ENCODE data around the gene GAS2L1. TPM values are rescaled to one million over a fixed set of nuclear protein-coding genes. Genes with fewer than 3 reads are reported as not detected.
A peak's percentile ranks its signal among the peaks of the same experiment; 100 is the strongest.

GAS2L1 gene
- total and polyA plus RNA-seq, 3 experiments from 2014 or later = 0.58 to 0.71 (median 0.61) TPM

- no peak overlapping the region for H3K27ac Mint-ChIP-seq
- no peaks in the 10 kb centered on the region for H3K9me3 Mint-ChIP-seq
- H3K27me3 ChIP-seq (ENCODE audit: insufficient read depth, low read length, poor library complexity, severe bottlenecking) = no peaks in the 10 kb centered on the region
- H3K27ac ChIP-seq (ENCODE audit: low read depth, low read length) = no peak overlapping the region
- no peaks in the 10 kb centered on the region for H3K9me3 ChIP-seq (ENCODE audit: low read length)
- H3K4me3 ChIP-seq (ENCODE audit: low read length) = no peak overlapping the region
- POLR2A ChIA-PET = no interaction called here
- H3K36me3 Mint-ChIP-seq = peaks cover 0 to 25% (median 0%) of the 10 kb centered on the region in 3 donors
- peak overlapping the region in 1 of 7 donors; percentile 100 for H3K4me3 Mint-ChIP-seq
- peaks cover 24% of the 10 kb centered on the region for H3K4me1 ChIP-seq (ENCODE audit: insufficient read depth, low read length)
- H3K27me3 Mint-ChIP-seq = peaks cover 0 to 2% of the 10 kb centered on the region in 2 donors
- CTCF ChIA-PET = no interaction called here
- peaks cover 29 to 34% (median 31%) of the 10 kb centered on the region in 3 donors for H3K4me1 Mint-ChIP-seq
- no peak for DNase-seq
- no peaks in the 10 kb centered on the region for H3K36me3 ChIP-seq (ENCODE audit: insufficient read depth, low read length)
Observed at GRCh38 chr22:29265305-29265704, 41.1 kb upstream of the GAS2L1 start.

- Mint-ChIP-seq H3K9me3 (no peaks in the 10 kb centered on the region), H3K27me3 (peaks cover 0 to 2% of the 10 kb centered on the region in 2 donors)
- CTCF ChIA-PET = no interaction called here
Observed at GRCh38 chr22:29265929-29266328, 40.5 kb upstream of the GAS2L1 start.

GRCh38 chr22:29266564-29267461 is 39.6 kb upstream of the GAS2L1 start:
- Mint-ChIP-seq H3K27ac (peak overlapping the region; percentile 73 to 100 (median 85)), H3K36me3 (peaks cover 0 to 37% (median 0%) of the 10 kb centered on the region in 3 donors), H3K4me1 (peaks cover 44 to 49% (median 46%) of the 10 kb centered on the region in 3 donors), H3K27me3 (peaks cover 0 to 2% of the 10 kb centered on the region in 2 donors), H3K9me3 (no peaks in the 10 kb centered on the region), H3K4me3 (peak overlapping the region; percentile 91 to 100 (median 97))
- Histone ChIP-seq H3K4me1 (ENCODE audit: insufficient read depth, low read length) (peaks cover 39% of the 10 kb centered on the region), H3K27me3 (ENCODE audit: insufficient read depth, low read length, poor library complexity, severe bottlenecking) (no peaks in the 10 kb centered on the region), H3K27ac (ENCODE audit: low read depth, low read length) (peak overlapping the region; percentile 99), H3K9me3 (ENCODE audit: low read length) (no peaks in the 10 kb centered on the region), H3K4me3 (ENCODE audit: low read length) (peak overlapping the region; percentile 100), H3K36me3 (ENCODE audit: insufficient read depth, low read length) (no peaks in the 10 kb centered on the region)
- ChIA-PET POLR2A (no interaction called here), CTCF (interaction anchor here (1.0 kb wide), 1 partner anchor 21 kb away, joined by 3 read pairs; no protein-coding TSS in a partner anchor)
- DNase-seq = no peak

More at GRCh38 chr22:29265929-29266328, 40.5 kb upstream of the GAS2L1 start:
- Mint-ChIP-seq H3K4me1 (peaks cover 35 to 40% (median 37%) of the 10 kb centered on the region in 3 donors), H3K36me3 (peaks cover 0 to 31% (median 0%) of the 10 kb centered on the region in 3 donors), H3K27ac (no peak overlapping the region), H3K4me3 (peak overlapping the region in 5 of 7 donors; percentile 13 to 100 (median 91))
- POLR2A ChIA-PET = no interaction called here
- DNase-seq = no peak
- Histone ChIP-seq H3K27ac (ENCODE audit: low read depth, low read length) (no peak overlapping the region), H3K4me3 (ENCODE audit: low read length) (no peak overlapping the region), H3K4me1 (ENCODE audit: insufficient read depth, low read length) (peaks cover 30% of the 10 kb centered on the region), H3K36me3 (ENCODE audit: insufficient read depth, low read length) (no peaks in the 10 kb centered on the region), H3K9me3 (ENCODE audit: low read length) (no peaks in the 10 kb centered on the region), H3K27me3 (ENCODE audit: insufficient read depth, low read length, poor library complexity, severe bottlenecking) (no peaks in the 10 kb centered on the region)

GRCh38 chr22:29267462-29267857 is 39.0 kb upstream of the GAS2L1 start:
- Mint-ChIP-seq H3K9me3 (no peaks in the 10 kb centered on the region), H3K27me3 (peaks cover 0 to 2% of the 10 kb centered on the region in 2 donors), H3K27ac (peak overlapping the region; percentile 96 to 100 (median 99)), H3K4me1 (peaks cover 51 to 55% (median 53%) of the 10 kb centered on the region in 3 donors), H3K4me3 (peak overlapping the region; percentile 91 to 100 (median 97)), H3K36me3 (peaks cover 0 to 43% (median under 1%) of the 10 kb centered on the region in 3 donors)
- ChIA-PET POLR2A (no interaction called here), CTCF (no interaction called here)
- Histone ChIP-seq H3K27me3 (ENCODE audit: insufficient read depth, low read length, poor library complexity, severe bottlenecking) (no peaks in the 10 kb centered on the region), H3K9me3 (ENCODE audit: low read length) (no peaks in the 10 kb centered on the region), H3K27ac (ENCODE audit: low read depth, low read length) (peak overlapping the region; percentile 99), H3K36me3 (ENCODE audit: insufficient read depth, low read length) (peaks cover 3% of the 10 kb centered on the region), H3K4me3 (ENCODE audit: low read length) (peak overlapping the region; percentile 100), H3K4me1 (ENCODE audit: insufficient read depth, low read length) (peaks cover 46% of the 10 kb centered on the region)
- DNase-seq = no peak

- ChIA-PET CTCF (interaction anchor here (0.9 kb wide), 1 partner anchor 22 kb away, joined by 3 read pairs; no protein-coding TSS in a partner anchor), POLR2A (interaction anchor here (0.5 to 0.6 kb wide), 3 partner anchors 8 to 1672 kb away, joined by 3 to 5 read pairs (median 4); no protein-coding TSS in a partner anchor)
- no peaks in the 10 kb centered on the region for H3K9me3 Mint-ChIP-seq
- no peaks in the 10 kb centered on the region for H3K27me3 ChIP-seq (ENCODE audit: insufficient read depth, low read length, poor library complexity, severe bottlenecking)
- no peaks in the 10 kb centered on the region for H3K9me3 ChIP-seq (ENCODE audit: low read length)
- peak; percentile 92 to 98 (median 96) for DNase-seq
- H3K27me3 Mint-ChIP-seq = peaks cover 0 to 2% of the 10 kb centered on the region in 2 donors
- H3K27ac Mint-ChIP-seq = peak within 1 kb of the TSS; percentile 97 to 100 (median 99)
- peaks cover 50% of the 10 kb centered on the region for H3K4me1 ChIP-seq (ENCODE audit: insufficient read depth, low read length)
- peak within 1 kb of the TSS; percentile 100 for H3K4me3 ChIP-seq (ENCODE audit: low read length)
- peaks cover 7% of the 10 kb centered on the region for H3K36me3 ChIP-seq (ENCODE audit: insufficient read depth, low read length)
- H3K4me3 Mint-ChIP-seq = peak within 1 kb of the TSS; percentile 91 to 100 (median 97)
- peaks cover 0 to 48% (median 2%) of the 10 kb centered on the region in 3 donors for H3K36me3 Mint-ChIP-seq
- H3K4me1 Mint-ChIP-seq = peaks cover 56 to 61% (median 58%) of the 10 kb centered on the region in 3 donors
- H3K27ac ChIP-seq (ENCODE audit: low read depth, low read length) = peak within 1 kb of the TSS; percentile 99
Observed at GRCh38 chr22:29267858-29268510, 38.5 kb upstream of the GAS2L1 start, which contains the start of the genes EWSR1 and RHBDD3. TSS of gene EWSR1 (plus strand) at chr22:29268268. CDS start at chr22:29268337, 69 bp downstream. TSS of gene RHBDD3 (minus strand) at chr22:29267981. CDS start at chr22:29265626, 2,355 bp downstream.

- H3K4me1 Mint-ChIP-seq = peaks cover 63 to 68% (median 65%) of the 10 kb centered on the region in 3 donors
- Histone ChIP-seq H3K4me1 (ENCODE audit: insufficient read depth, low read length) (peaks cover 56% of the 10 kb centered on the region), H3K9me3 (ENCODE audit: low read length) (no peaks in the 10 kb centered on the region), H3K36me3 (ENCODE audit: insufficient read depth, low read length) (peaks cover 14% of the 10 kb centered on the region), H3K4me3 (ENCODE audit: low read length) (peak overlapping the region; percentile 100), H3K27me3 (ENCODE audit: insufficient read depth, low read length, poor library complexity, severe bottlenecking) (no peaks in the 10 kb centered on the region), H3K27ac (ENCODE audit: low read depth, low read length) (peak overlapping the region; percentile 99)
- peak overlapping the region; percentile 91 to 100 (median 97) for H3K4me3 Mint-ChIP-seq
- peak in 4 of 5 donors; percentile 30 to 65 (median 44) for DNase-seq
- POLR2A ChIA-PET = interaction anchor here (0.5 to 0.6 kb wide), 3 partner anchors 9 to 1671 kb away, joined by 3 to 5 read pairs (median 4); no protein-coding TSS in a partner anchor
- no peaks in the 10 kb centered on the region for H3K9me3 Mint-ChIP-seq
- H3K27ac Mint-ChIP-seq = peak overlapping the region; percentile 97 to 100 (median 99)
- peaks cover 0 to 2% of the 10 kb centered on the region in 2 donors for H3K27me3 Mint-ChIP-seq
- CTCF ChIA-PET = interaction anchor here (0.9 kb wide), 1 partner anchor 23 kb away, joined by 3 read pairs; no protein-coding TSS in a partner anchor
- H3K36me3 Mint-ChIP-seq = peaks cover 0 to 55% (median 5%) of the 10 kb centered on the region in 3 donors
Observed at GRCh38 chr22:29268511-29269229, 37.8 kb upstream of the GAS2L1 start.

- Mint-ChIP-seq H3K4me3 (peak overlapping the region; percentile 91 to 100 (median 97)), H3K36me3 (peaks cover 0 to 61% (median 5%) of the 10 kb centered on the region in 3 donors), H3K27ac (peak overlapping the region; percentile 63 to 100 (median 94)), H3K9me3 (no peaks in the 10 kb centered on the region), H3K4me1 (peaks cover 68 to 73% (median 69%) of the 10 kb centered on the region in 3 donors), H3K27me3 (peaks cover 0 to 2% of the 10 kb centered on the region in 2 donors)
- ChIA-PET POLR2A (no interaction called here), CTCF (no interaction called here)
- no peaks in the 10 kb centered on the region for H3K9me3 ChIP-seq (ENCODE audit: low read length)
- peaks cover 18% of the 10 kb centered on the region for H3K36me3 ChIP-seq (ENCODE audit: insufficient read depth, low read length)
- peak overlapping the region; percentile 100 for H3K4me3 ChIP-seq (ENCODE audit: low read length)
- peak overlapping the region; percentile 99 for H3K27ac ChIP-seq (ENCODE audit: low read depth, low read length)
- H3K27me3 ChIP-seq (ENCODE audit: insufficient read depth, low read length, poor library complexity, severe bottlenecking) = no peaks in the 10 kb centered on the region
- no peak for DNase-seq
- peaks cover 61% of the 10 kb centered on the region for H3K4me1 ChIP-seq (ENCODE audit: insufficient read depth, low read length)
Observed at GRCh38 chr22:29269230-29269604, 37.2 kb upstream of the GAS2L1 start.
